Kidney glomerular epithelial cell (primary cell): ENCODE results near the gene CD79B.
"Not testable (repeated sequence)": the region's sequence is repeated elsewhere in the genome, so short reads cannot be mapped to it uniquely, and the experiment has no call there.

Source experiments
- DNase-seq: peaks from one replicate; lab custom pipeline; 2025; lab: John Stamatoyannopoulos, UW

Gene CD79B

DNA sequence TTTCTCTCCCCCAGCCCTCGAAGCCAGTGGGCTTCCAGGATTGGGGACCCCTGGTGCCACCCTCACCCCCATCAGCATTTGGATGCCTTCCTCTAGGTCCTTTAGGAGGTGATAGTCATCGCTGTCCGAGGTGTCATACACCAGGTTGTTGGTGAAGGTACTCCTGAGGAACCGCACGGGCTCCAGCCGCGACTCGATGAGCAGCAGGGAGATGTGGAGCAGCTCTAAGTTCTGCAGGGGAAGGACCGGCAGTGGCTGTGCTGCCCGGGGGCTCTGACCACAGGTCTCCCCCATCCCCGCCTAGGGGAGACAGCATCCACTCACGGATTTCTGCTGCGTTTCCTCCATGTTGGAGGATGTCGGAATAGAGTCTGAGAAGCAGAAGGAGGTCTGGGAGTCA lies 22.0 kb downstream of the CD79B start:
- DNase-seq: no peak

DNA sequence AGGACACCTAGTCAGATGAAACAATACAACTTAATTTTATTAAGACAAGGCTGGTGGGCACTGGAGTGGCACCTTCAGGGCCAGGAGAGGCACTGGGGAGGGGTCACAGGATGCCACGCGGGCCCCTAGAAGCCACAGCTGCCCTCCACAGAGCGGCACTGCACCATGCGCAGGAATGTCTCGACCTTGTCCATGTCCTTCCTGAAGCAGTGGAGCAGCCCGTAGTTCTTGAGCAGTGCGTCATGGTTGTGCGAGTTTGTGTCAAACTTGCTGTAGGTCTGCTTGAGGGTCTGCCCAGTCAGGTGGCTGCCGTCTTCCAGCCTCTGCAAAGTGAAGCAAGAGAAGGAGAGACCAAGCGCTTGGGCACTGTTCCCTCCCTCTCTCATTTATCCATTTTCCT lies 22.5 kb downstream of the CD79B start:
- DNase-seq: not testable (repeated sequence)

DNA sequence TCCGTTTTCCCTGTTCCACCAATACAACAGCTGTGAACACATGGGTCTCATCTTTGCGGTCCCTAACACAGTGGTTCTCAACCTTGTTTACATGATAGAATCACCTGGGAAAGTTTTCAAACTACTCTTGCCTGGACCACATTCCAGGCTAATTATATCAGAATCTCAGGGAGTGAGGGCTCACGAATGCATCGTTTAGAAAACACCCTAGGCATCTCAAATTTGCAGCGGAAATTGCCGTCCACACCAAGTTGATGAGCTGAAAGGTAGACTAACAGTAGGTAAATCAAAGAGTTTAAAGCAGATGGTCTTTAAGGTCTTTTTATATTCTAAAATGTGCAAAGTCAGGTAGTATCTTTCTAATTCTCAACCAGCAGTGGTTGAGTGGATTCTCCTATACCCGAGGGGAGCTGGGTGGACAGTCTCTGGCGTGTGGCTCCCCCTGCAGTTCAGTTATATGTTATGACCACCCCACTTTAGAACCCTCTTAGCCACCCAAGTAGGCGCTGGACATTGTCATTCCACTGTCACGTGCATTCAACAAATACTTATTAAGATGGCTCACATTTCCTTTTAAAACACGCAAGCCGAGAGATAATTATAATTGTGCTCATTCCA lies 24.9 kb downstream of the CD79B start:
- peak; percentile 20 for DNase-seq

DNA sequence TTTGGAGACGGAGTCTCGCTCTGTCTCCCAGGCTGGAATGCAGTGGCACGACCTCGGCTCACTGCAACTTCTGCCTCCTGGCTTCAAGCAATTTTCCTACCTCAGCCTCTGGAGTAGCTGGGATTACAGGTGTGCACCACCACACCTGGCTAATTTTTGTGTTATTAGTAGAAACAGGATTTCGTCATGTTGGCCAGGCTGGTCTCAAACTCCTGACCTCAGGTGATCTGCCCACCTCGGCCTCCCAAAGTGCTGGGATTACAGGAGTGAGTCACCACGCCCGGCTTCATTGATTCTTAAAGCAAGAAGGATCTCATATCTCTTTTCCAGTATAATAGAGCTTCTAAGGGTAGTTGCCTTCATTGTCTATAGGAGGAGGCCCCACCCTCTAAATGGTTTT lies 27.3 kb downstream of the CD79B start:
- not testable (repeated sequence) for DNase-seq

DNA sequence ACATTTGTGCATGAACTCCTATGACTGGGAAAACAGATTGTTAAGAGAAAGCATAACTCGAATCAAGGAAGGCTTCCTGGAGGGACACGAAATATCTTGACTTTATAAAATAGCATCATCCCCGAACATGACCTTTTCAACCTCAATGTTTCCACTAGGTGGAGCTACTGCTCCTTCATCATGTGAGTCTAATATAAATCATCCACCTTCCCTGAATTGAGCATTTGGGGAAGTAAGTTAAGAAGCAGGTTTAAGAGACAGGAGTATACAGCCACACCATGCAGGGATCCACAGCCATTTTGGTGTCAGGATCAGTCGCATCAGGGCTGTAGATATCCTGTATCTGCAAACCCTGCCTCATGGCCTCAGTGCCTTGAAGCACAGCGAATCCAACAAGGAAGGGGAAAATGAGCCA lies 28.3 kb downstream of the CD79B start:
- DNase-seq: not testable (repeated sequence)

DNA sequence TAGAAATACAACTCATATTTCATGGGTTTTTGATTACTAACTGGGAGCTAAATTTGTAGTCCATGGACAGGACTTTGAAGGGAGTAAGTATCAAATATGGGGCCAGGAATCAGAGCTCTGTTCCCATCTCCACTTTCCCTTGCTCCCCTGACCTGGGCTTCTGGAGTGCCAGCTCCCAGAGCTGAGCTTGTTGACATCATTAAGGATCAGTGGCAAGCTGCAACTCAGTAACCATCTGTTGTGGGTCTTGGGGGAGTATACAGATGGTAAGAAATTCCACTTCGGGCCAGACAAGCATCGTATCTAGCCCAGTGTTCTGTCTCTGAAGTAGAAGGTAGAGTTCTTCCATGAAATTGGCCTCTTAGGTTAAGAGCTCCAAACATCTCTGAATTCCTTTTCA lies 30.2 kb downstream of the CD79B start:
- DNase-seq: not testable (repeated sequence)

DNA sequence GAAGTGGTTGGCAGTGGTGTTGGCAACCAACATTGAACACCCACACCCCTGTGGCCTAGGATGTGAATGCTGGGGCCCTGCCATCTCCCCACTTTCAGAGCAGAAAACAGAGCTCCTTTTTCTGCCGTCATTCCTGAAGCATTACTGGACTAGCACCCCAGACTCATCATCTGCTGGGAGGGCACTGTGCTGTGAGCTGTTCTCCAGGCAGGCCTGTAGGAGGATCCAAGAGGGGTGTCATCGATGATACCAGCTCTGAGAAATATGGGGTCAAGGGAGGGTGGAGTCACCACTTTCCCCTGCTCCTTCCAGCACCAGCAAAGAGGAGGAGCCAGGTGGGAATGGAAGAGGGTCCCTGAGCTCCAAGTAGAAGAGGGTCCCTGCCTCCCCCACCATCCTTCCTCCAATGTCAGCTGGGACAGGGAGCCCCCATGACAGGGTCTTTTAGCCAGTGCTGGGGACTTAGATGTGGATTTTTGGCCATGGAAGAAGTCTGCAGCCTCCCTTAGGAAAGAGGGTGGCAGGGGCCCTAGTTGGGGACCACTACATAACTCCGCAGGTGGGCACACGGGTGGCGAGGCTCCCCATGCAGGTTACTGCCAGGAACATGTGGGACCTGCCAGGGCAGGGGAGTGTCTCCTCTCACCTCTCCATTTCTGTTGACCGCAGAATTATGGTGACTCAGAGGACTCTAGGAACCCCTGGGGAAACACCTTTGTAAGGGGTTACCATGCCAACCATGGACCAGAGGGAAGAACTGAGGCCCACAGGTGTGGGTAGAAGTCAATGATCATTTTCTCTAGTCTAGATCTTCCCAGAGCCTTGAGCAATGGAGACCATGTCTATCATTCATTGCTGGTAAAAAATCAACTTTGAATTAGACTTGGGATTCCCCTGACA lies 33.0 kb downstream of the CD79B start:
- DNase-seq: not testable (repeated sequence)

DNA sequence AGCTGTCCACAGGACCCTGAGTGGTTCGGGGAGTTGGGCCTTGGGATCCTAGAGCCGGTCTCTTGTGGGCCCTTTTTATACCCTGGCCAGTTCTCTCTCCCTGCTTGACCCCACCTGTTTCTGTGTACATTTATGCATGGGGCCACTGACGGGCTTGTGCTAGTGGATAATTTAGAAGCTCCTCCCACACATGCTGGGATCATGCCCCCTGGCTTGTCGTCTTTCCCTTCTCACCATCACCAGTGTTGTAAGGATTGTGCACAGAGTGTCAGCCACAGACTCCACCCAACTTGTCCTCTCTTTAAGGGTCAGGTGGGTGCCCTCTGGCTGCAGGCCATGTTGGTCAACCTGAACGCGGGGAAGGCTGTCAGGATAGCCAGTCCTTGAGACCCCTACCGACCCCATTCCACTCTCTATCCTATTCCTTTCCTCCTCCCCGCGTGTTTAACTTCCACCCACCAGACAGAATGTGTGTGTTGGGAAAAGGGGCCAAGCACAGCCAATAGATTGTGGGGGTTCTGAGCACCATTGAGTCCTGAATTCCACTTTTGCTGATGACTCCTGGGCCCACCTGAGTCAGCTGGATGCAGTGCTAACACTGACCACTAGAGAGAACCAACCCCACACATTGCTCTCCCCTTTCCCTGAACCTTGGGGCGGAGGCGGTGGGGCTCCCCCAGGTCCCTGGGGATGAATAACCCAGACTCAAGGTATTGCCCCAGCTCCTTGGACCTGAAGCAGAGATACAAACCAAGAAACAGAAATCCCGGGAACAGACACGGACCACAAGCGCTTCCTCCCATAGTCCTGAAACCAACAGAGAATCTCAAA lies 35.4 kb downstream of the CD79B start, which contains the start of gene CSH1:
TSS of gene CSH1 (minus strand) at position 51 of the 831 bp plus-strand sequence. CDS start 63 bp downstream, outside the sequence.
- DNase-seq: not testable (repeated sequence)

DNA sequence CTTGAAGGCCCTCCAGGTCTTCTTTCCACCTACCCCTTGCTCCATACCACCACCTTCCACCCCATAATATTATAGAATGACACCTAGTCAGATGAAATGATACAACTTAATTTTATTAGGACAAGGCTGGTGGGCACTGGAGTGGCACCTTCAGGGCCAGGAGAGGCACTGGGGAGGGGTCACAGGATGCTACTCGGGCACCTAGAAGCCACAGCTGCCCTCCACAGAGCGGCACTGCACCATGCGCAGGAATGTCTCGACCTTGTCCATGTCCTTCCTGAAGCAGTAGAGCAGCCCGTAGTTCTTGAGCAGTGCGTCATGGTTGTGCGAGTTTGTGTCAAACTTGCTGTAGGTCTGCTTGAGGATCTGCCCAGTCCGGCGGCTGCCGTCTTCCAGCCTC lies 37.3 kb downstream of the CD79B start:
- DNase-seq: not testable (repeated sequence)

DNA sequence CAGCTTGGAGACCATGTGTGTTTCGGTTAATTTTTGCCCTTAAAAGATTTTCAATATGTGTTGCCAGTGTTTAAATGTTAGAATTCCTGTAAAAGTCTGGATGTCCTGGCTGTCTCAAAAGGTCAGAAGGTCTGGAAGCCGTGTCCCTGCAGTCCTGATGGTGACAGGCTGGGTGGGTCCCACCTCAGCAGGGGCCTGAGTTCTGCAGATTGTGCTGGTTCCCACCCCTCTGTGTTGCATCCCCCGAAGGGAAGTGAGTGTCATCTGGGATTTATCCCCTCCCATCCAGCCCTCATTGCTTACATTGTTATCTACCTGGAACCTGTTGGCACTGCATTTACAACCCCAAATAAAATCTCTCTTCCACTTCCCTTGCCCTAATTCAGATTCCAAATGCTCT lies 38.1 kb downstream of the CD79B start:
- not testable (repeated sequence) for DNase-seq

DNA sequence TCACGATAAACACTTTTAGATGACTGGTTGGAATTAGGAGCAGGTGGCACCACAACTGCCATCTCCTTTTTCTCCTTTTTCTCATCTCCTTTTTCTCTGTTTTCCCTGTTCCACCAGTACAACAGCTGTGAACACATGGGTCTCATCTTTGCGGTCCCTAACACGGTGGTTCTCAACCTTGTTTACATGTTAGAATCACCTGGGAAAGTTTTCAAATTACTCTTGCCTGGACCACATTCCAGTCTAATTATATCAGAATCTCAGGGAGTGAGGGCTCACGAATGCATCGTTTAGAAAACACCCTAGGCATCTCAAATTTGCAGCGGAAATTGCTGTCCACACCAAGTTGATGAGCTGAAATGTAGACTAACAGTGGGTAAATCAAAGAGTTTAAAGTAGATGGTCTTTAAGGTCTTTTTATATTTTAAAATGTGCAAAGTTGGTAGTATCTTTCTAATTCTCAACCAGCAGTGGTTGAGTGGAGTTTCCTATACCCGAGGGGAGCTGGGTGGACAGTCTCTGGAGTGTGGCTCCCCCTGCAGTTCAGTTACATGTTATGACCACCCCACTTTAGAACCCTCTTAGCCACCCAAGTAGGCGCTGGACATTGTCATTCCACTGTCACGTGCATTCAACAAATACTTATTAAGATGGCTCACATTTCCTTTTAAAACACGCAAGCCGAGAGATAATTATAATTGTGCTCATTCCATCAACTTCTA lies 39.7 kb downstream of the CD79B start:
- not testable (repeated sequence) for DNase-seq

DNA sequence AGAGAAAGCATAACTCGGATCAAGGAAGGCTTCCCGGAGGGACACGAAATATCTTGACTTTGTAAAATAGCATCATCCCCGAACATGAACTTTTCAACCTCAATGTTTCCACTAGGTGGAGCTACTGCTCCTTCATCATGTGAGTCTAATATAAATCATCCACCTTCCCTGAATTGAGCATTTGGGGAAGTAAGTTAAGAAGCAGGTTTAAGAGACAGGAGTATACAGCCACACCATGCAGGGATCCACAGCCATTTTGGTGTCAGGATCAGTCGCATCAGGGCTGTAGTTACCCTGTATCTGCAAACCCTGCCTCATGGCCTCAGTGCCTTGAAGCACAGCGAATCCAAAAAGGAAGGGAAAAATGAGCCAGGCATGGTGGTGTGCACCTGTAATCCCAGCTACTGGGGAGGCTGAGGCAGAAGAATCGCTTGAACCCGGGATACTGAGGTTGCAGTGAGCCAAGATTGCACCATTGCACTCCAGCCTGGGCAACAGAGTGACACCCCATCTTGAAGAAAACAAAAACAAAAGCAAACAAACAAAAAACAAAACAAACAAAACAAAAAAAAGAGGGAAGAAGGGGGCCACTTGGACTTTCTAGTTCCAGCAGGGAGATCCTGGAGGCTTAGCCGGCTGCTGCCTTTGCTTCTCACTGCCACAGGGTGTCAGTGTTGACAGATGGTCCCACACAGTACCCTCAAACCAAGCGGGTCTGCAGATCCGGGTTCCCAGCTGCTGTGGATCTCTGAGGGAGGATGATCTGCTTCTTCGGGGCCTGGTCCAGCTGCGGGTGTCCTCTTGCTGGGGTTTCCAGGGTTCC lies 42.9 kb downstream of the CD79B start:
- not testable (repeated sequence) for DNase-seq

DNA sequence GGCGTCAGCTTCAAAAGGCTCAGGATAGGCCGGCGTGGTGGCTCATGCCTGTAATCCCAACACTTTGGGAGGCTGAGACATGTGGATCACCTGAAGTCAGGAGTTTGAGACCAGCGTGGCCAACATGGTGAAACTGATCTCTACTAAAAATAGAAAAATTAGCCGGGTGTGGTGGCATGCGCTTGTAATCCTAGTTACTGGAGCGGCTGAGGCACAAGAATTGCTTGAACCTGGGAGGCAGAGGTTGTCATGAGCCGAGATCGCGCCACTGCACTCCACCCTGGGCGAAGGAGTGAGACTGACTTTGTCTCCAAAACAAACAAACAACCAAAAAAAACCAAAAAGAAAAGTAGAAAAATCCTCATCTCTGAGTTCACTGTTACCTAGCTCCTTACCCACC lies 47.0 kb downstream of the CD79B start:
- not testable (repeated sequence) for DNase-seq

DNA sequence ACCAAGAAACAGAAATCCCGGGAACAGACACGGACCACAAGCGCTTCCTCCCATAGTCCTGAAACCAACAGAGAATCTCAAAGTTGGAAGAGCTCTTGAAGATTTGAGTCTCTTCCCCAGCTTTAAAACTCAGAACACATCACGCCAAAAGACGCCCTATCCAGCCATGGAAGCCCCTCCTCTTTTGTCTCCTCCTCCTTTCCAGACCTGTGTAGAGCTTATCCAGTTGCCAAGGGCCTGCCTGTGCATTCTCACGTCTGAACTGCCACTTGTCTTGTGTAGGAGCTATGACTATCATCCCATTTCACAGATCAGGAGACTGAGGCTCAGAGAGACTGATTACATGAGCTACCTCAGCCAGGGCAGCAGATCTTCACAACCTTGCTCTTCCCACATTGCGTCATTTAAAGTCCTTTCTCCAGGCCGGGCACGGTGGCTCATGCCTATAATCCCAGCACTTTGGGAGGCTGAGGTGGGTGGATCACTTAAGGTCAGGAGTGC lies 49.5 kb downstream of the CD79B start:
- DNase-seq: not testable (repeated sequence)

DNA sequence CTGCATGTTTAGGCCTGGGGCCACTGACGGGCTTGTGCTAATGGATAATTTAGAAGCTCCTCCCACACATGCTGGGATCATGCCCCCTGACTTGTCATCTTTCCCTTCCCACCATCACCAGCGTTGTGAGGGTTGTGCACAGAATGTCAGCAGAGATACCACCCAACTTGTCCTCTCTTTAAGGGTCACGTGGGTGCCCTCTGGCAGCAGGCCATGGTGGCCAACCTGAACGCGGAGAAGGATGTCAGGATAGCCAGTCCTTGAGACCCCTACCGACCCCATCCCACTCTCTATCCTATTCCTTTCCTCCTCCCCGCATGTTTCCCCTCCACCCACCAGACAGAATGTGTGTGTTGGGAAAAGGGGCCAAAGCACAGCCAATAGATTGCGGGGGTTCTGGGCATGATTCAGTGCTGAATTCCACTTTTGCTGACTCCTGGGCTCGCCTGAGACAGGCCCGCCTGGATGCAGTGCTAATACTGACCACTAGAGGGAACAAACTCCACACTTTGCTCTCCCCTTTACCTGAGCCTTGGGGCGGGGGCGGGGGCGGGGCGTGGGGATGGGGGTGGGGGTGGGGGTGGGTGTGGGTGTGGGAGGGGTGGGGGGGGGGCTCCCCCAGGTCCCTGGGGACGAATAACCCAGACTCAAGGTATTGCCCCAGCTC lies 50.1 kb downstream of the CD79B start, which contains the start of gene GH2:
TSS of gene GH2 (minus strand) at position 10 of the 667 bp plus-strand sequence. CDS start 143 bp downstream, outside the sequence.
- DNase-seq: peak; percentile 7

DNA sequence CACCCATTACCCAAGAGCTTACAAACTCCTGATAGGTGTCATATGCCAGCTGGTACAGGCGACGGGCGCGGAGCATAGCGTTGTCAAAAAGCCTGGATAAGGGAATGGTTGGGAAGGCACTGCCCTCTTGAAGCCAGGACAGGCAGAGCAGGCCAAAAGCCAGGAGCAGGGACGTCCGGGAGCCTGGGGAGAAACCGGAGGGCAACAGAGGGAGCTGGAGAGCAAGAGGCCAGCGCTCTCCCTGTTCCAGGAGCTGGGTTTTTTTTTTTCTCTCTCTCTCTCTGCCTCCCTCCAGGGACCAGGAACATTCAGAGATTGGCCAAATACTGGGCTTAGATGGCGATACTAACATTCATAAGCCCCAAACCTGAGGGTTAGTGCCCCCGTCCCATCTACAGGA lies 50.8 kb downstream of the CD79B start:
- DNase-seq: not testable (repeated sequence)

DNA sequence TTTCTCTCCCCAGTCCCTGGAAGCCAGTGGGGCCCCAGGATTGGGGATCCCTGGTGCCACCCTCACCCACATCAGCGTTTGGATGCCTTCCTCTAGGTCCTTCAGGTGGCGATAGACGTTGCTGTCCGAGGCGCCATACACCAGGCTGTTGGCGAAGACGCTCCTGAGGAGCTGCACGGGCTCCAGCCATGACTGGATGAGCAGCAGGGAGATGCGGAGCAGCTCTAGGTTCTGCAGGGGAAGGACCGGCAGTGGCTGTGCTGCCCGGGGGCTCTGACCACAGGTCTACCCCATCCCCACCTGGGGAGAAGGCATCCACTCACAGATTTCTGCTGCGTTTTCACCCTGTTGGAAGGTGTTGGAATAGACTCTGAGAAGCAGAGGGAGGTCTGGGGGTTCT lies 51.4 kb downstream of the CD79B start:
- no peak for DNase-seq
